Choroid plexus epithelial cell (primary cell): Measurements from ENCODE around the gene OAS2.
"Not testable (repeated sequence)": the region's sequence is repeated elsewhere in the genome, so short reads cannot be mapped to it uniquely, and the experiment has no call there.

Experiments
- DNase-seq: peaks from one replicate; pipeline ENCODE4 v3.0.0-alpha.2; 2010; ENCODE audit warnings: low read depth
- H3K4me3 ChIP-seq: 2 replicates; pipeline ENCODE4 v1.5.1; 2011; ENCODE audit warnings: low read depth, mild to moderate bottlenecking, control low read depth, low read length, moderate library complexity
- TF ChIP-seq, protein P1 (sequence below): conservative IDR thresholded peaks from 2 replicates; pipeline ENCODE4 v1.5.1; 2011; ENCODE audit warnings: low read depth, mild to moderate bottlenecking, control low read depth, inconsistent platforms, low read length, moderate library complexity

OAS2 gene

DNA sequence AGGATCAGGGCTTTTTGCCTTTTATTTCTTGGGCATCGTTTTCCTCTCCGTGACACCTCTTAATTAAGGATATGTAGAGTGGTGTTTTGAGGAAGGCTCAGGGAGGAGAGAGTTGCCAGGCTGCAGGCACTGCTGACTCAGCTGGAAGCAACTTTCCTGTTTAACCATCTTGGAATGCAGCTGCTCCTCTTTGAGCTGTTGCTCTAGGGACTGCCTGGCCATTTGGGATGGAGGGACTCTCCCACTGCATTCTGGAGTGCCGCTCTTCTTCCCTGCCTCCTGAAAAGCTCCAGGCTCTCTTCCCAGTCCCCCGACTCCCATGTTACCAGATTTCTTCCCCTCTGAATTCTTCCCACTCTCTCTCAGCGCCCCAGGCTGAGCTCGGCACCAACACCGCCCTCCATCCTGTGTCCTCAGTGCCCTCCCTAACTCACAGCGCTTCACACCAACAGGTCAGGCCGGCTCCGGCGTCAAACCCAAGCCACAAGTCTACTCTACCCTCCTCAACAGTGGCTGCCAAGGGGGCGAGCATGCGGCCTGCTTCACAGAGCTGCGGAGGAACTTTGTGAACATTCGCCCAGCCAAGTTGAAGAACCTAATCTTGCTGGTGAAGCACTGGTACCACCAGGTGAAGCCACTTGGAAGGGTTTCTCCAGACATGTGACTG, 34.2 kb upstream of the OAS2 start:
- H3K4me3 ChIP-seq = no peak overlapping the region
- TF ChIP-seq, protein P1, sequence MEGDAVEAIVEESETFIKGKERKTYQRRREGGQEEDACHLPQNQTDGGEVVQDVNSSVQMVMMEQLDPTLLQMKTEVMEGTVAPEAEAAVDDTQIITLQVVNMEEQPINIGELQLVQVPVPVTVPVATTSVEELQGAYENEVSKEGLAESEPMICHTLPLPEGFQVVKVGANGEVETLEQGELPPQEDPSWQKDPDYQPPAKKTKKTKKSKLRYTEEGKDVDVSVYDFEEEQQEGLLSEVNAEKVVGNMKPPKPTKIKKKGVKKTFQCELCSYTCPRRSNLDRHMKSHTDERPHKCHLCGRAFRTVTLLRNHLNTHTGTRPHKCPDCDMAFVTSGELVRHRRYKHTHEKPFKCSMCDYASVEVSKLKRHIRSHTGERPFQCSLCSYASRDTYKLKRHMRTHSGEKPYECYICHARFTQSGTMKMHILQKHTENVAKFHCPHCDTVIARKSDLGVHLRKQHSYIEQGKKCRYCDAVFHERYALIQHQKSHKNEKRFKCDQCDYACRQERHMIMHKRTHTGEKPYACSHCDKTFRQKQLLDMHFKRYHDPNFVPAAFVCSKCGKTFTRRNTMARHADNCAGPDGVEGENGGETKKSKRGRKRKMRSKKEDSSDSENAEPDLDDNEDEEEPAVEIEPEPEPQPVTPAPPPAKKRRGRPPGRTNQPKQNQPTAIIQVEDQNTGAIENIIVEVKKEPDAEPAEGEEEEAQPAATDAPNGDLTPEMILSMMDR = no peak
- DNase-seq = no peak

DNA sequence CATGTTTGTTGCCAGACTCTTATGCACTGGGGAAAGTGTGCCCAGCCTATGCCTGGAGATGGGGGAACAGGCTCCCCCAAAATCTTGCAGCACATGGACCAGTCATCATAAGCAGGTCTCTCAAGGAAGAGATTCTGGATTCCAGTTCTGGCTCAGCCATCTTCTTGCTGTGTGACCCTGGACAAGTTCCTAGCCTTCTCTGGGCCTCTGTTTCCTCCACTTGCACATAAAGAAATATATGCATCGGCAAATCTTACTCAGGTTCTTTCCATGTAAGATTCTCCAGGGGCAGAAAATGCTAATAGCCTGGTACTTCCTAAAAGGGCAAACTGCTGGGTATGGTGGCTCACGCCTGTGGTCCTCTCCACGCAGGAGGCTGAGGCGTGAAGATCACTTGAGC, 32.8 kb upstream of the OAS2 start:
- TF ChIP-seq, protein P1 = no peak
- no peak for DNase-seq
- H3K4me3 ChIP-seq = no peak overlapping the region

DNA sequence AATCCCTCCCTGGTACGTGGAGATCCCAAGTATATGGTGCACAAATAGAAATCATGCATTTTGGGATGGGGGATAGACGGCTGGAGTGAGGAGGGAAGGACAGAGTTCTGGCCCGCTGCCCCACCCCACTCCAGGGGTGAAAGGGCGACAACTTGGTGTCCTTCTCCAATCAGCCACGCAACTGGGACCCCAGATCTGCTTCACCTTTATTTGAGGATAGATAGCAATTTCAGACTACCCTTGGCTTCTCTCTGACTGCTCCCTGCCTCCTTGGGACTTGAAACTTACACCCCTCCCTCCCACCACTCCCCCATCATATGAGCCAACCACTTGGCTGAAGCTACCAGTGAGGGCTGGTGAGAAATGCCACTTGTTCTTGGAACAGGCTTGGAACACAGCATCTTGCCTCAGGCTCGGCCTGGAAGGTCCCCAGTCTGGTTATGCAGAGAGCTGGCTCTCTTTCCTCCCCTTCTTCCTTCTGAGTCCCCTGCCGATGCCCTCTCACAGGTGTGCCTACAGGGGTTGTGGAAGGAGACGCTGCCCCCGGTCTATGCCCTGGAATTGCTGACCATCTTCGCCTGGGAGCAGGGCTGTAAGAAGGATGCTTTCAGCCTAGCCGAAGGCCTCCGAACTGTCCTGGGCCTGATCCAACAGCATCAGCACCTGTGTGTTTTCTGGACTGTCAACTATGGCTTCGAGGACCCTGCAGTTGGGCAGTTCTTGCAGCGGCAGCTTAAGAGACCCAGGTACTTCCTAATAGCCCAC, 31.9 kb upstream of the OAS2 start:
- H3K4me3 ChIP-seq = no peak overlapping the region
- DNase-seq = no peak
- TF ChIP-seq, protein P1 = no peak

DNA sequence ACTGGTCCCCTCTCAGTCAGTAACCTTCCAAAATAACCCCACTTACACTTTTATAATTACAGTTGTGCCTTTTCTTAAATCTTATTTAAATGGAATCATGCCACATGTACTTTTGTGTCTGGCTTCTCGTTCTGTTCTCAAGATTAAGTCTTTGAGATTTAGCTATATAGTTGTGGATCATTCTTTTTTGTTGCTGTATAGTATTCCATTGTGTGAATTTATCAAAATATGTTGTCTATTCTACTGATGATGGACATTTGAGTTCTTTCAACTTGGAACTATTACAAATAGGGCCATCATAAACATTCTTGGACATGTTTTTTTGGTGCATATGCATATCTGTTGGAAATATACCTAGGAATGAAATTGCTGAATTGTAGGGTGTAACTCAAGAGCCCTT, 31.0 kb upstream of the OAS2 start:
- TF ChIP-seq, protein P1 = no peak
- no peak for DNase-seq
- H3K4me3 ChIP-seq = no peak overlapping the region

DNA sequence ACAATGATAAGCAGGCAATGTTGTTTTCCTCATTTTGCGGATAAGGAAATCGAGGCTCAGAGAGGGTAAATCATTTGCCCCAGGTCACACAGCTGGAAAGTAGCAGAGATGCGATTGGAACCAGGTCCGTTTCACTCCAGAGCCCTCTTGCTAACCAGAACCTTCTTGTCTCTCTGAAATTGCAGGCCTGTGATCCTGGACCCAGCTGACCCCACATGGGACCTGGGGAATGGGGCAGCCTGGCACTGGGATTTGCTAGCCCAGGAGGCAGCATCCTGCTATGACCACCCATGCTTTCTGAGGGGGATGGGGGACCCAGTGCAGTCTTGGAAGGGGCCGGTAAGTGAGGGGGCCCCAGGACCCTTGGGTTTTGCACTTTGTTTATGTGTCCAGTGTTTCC, 30.6 kb upstream of the OAS2 start:
- TF ChIP-seq, protein P1 = no peak
- no peak for DNase-seq
- H3K4me3 ChIP-seq = no peak overlapping the region

DNA sequence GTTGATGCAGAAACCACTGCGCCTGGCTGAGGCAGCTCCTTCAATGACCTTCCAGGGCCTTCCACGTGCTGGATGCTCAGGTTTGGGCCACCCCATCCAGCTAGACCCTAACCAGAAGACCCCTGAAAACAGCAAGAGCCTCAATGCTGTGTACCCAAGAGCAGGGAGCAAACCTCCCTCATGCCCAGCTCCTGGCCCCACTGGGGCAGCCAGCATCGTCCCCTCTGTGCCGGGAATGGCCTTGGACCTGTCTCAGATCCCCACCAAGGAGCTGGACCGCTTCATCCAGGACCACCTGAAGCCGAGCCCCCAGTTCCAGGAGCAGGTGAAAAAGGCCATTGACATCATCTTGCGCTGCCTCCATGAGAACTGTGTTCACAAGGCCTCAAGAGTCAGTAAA, 29.5 kb upstream of the OAS2 start:
- no peak for DNase-seq
- no peak overlapping the region for H3K4me3 ChIP-seq
- TF ChIP-seq, protein P1 = no peak

DNA sequence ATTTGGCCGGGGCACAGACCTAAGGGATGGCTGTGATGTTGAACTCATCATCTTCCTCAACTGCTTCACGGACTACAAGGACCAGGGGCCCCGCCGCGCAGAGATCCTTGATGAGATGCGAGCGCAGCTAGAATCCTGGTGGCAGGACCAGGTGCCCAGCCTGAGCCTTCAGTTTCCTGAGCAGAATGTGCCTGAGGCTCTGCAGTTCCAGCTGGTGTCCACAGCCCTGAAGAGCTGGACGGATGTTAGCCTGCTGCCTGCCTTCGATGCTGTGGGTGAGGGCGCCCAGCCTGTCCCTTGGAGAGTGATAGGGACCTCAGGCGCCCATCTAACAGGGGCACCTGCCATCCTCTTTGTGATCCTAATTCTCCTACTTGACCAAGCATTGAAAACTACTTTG, 27.6 kb upstream of the OAS2 start:
- DNase-seq = no peak

DNA sequence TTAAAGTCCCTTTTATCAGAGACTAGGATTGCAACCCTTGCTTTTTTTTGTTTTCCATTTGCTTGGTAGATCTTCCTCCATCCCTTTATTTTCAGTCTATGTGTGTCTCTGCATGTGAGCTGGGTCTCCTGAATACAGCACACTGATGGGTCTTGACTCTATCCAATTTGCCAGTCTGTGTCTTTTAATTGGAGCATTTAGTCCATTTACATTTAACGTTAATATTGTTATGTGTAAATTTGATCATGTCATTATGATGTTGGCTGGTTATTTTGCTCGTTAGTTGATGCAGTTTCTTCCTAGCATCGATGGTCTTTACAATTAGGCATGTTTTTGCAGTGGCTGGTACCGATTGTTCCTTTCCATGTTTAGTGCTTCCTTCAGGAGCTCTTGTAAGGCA, 21.2 kb upstream of the OAS2 start:
- not testable (repeated sequence) for DNase-seq, H3K4me3 ChIP-seq

More for the DNA sequence above, 27.6 kb upstream of the OAS2 start:
- H3K4me3 ChIP-seq = no peak overlapping the region
- TF ChIP-seq, protein P1 = no peak
